Kidney (tissue), 14 donors: ENCODE results near the gene RUSC1. TPM values are rescaled to one million over a fixed set of nuclear protein-coding genes. Genes with fewer than 3 reads are reported as not detected.
A peak's percentile ranks its signal among the peaks of the same experiment; 100 is the strongest.

Experiments used
- DNase-seq, 5 donors: peaks; one replicate each; pipeline ENCODE4 v3.0.0-alpha.2; 2013 to 2020
- FAIRE-seq: peaks from 2 replicates; lab custom pipeline; 2012; peaks lifted over from hg19 to GRCh38; lab: Jason Lieb, UNC
- H3K27ac ChIP-seq, 2 donors: one replicate each; pipeline ENCODE4 v1.7.0; 2013; ENCODE audit warnings: low read depth in 2 of 2, low read length in 2 of 2, inconsistent platforms in 1 of 2
- H3K27me3 ChIP-seq: one replicate; pipeline ENCODE4 v1.7.1; 2013; ENCODE audit warnings: low read length, inconsistent platforms; ENCODE audit not compliant: control insufficient read depth, insufficient read depth
- H3K36me3 ChIP-seq, 3 donors: one replicate each; pipeline versions ENCODE4 v1.7.0 to v1.7.1; 2013; ENCODE audit warnings: low read length in 3 of 3, control low read depth in 1 of 3, inconsistent platforms in 1 of 3; ENCODE audit not compliant: insufficient read depth in 3 of 3, control insufficient read depth in 2 of 3
- H3K4me1 ChIP-seq, 3 donors: one replicate each; pipeline versions ENCODE4 v1.7.0 to v1.7.1; 2013; ENCODE audit warnings: low read length in 3 of 3, inconsistent platforms in 1 of 3, low read depth in 1 of 3; ENCODE audit not compliant: control insufficient read depth in 2 of 3, insufficient read depth in 2 of 3
- H3K4me3 ChIP-seq, 3 donors: one replicate each; pipeline versions ENCODE4 v1.7.0 to v1.8.1; 2013; ENCODE audit warnings: low read length in 3 of 3, control low read depth in 1 of 3, inconsistent platforms in 1 of 3
- H3K9ac ChIP-seq, 3 donors: one replicate each; pipeline versions ENCODE4 v1.7.0 to v1.7.1; 2013; ENCODE audit warnings: low read length in 3 of 3, control low read depth in 1 of 3, inconsistent platforms in 1 of 3
- H3K9me3 ChIP-seq, 3 donors: one replicate each; pipeline versions ENCODE4 v1.7.0 to v1.7.1; 2013; ENCODE audit warnings: low read length in 3 of 3, control low read depth in 1 of 3, inconsistent platforms in 1 of 3; ENCODE audit not compliant: control insufficient read depth in 2 of 3, insufficient read depth in 1 of 3
- CTCF ChIP-seq: IDR thresholded peaks from 3 replicates; pipeline ENCODE4 v1.5.1; 2012; ENCODE audit warnings: mild to moderate bottlenecking, moderate library complexity, borderline replicate concordance; ENCODE audit not compliant: insufficient read depth; ENCODE audit errors: extremely low read depth
- intact Hi-C: fragments of 100-400 bp; cut with DNase I; formaldehyde crosslinking; loops from one replicate; pipeline ENCODE4 v1.11.1; 2022
- polyA plus RNA-seq: library from polyadenylated mRNA; stranded (reverse); fragments of 350-450 nt; fragmentation: Illumina TruSeq; extraction: RNeasy Lipid Tissue Mini Kit (QIAGEN cat#74804); gene quantifications from one replicate; pipeline ENCODE4 v1.2.3, GENCODE V29; 2014; ENCODE audit warnings: low read depth, low replicate concordance; ENCODE audit not compliant: insufficient read depth
- total RNA-seq: library from RNA; stranded (reverse); fragmentation: NEBNext Ultra II Directional; extraction: Animal tissue kit (Norgen Biotek cat#: 25700); gene quantifications from one replicate; pipeline ENCODE4 v1.2.1, GENCODE V29; 2021
- donor health status: control.
- donor health status: control.
- donor health status: control.
- donor health status: control.
- donor health status: control.
- donor health status: DM: yes; HTN: yes; CAD: no.
- donor health status: Normal renal cell carcinoma (clear cell type).

RUSC1 gene
- total and polyA plus RNA-seq, 2 donors from 2014 or later = 29.7 to 32.7 TPM

- FAIRE-seq (no peak), DNase-seq (peak; percentile 86 to 96 (median 93))
- Histone ChIP-seq H3K4me1 (peaks cover 0 to 19% (median 7%) of the 10 kb centered on the region in 3 donors), H3K27me3 (no peaks in the 10 kb centered on the region), H3K9ac (peak overlapping the region; percentile 59 to 81 (median 74)), H3K9me3 (no peaks in the 10 kb centered on the region), H3K36me3 (no peaks in the 10 kb centered on the region), H3K27ac (peak overlapping the region; percentile 95 to 97), H3K4me3 (peak overlapping the region; percentile 72 to 92 (median 75))
- TF ChIP-seq CTCF = no peak
- intact Hi-C loops = no loop called here
These were observed 3.0 kb downstream of the RUSC1 start for GRCh38 chr1:155323729-155324036.

GRCh38 chr1:155324037-155324716, 3.5 kb downstream of the RUSC1 start:
- Histone ChIP-seq H3K9me3 (no peaks in the 10 kb centered on the region), H3K4me1 (peaks cover 0 to 19% (median 7%) of the 10 kb centered on the region in 3 donors), H3K27ac (peak overlapping the region; percentile 95 to 97), H3K27me3 (no peaks in the 10 kb centered on the region), H3K4me3 (peak overlapping the region; percentile 72 to 92 (median 75)), H3K9ac (peak overlapping the region; percentile 59 to 81 (median 74)), H3K36me3 (no peaks in the 10 kb centered on the region)
- FAIRE-seq (no peak), DNase-seq (peak; percentile 93 to 99 (median 96))
- intact Hi-C loops = no loop called here
- TF ChIP-seq CTCF = no peak

- peak; percentile 62 to 90 (median 81) for DNase-seq
- H3K4me3 ChIP-seq = peak overlapping the region; percentile 66 to 92 (median 72)
- no peak for FAIRE-seq
- no peaks in the 10 kb centered on the region for H3K27me3 ChIP-seq
- TF ChIP-seq CTCF = peak; percentile 34
- peak overlapping the region; percentile 20 to 81 (median 26) for H3K9ac ChIP-seq
- intact Hi-C loops = no loop called here
- H3K4me1 ChIP-seq = peaks cover 0 to 18% (median 7%) of the 10 kb centered on the region in 3 donors
- H3K36me3 ChIP-seq = peaks cover 0 to 2% (median 1%) of the 10 kb centered on the region in 3 donors
- H3K27ac ChIP-seq = peak overlapping the region; percentile 25 to 74
- no peaks in the 10 kb centered on the region for H3K9me3 ChIP-seq
These were observed 4.3 kb downstream of the RUSC1 start for GRCh38 chr1:155324717-155325602.
